ENCODE measurements around the gene SLC7A8. TPM values are rescaled to one million over a fixed set of nuclear protein-coding genes. Genes with fewer than 3 reads are reported as not detected.

The SLC7A8 gene
- total RNA-seq, 1 experiment from 2014 or later, result 77.9 TPM

- no peaks in the 10 kb centered on the region for H3K79me2 ChIP-seq (ENCODE audit: insufficient read depth, low read length)
- no peak overlapping the region for H3K14ac ChIP-seq (ENCODE audit: insufficient read depth, low read length)
- no peak overlapping the region for H4K8ac ChIP-seq (replicated peaks; ENCODE audit: insufficient read length, low read depth, low read length)
- Mint-ChIP-seq H3K4me3 (no peak overlapping the region), H3K36me3 (ENCODE audit: insufficient read depth in 1 of 3, low read depth in 3 of 3) (peaks cover 40 to 53% (median 53%) of the 10 kb centered on the region in 3 experiments; a peak in 6 of 7 replicates), H3K9me3 (no peaks in the 10 kb centered on the region), H3K27me3 (ENCODE audit: low read depth) (no peaks in the 10 kb centered on the region), H3K27ac (peak overlapping the region in 1 of 3 experiments; percentile 26; a peak in 1 of 7 replicates), H3K4me1 (no peaks in the 10 kb centered on the region)
- no peak overlapping the region for H2BK120ac ChIP-seq (ENCODE audit: low read depth, low read length, poor library complexity, severe bottlenecking)
- no peak overlapping the region for H2BK5ac ChIP-seq (ENCODE audit: insufficient read length, low read length)
- H2BK20ac ChIP-seq (ENCODE audit: low read depth, low read length, poor library complexity, severe bottlenecking), result no peak overlapping the region
- H3K79me1 ChIP-seq (ENCODE audit: insufficient read depth, low read depth, low read length, poor library complexity, severe bottlenecking), result no peaks in the 10 kb centered on the region
- H2BK15ac ChIP-seq (ENCODE audit: low read depth, low read length), result no peak overlapping the region
- H3K27ac ChIP-seq (ENCODE audit: insufficient read length, low read depth, low read length), result no peak overlapping the region
- H3K4me2 ChIP-seq (ENCODE audit: insufficient read depth, insufficient read length, low read length), result no peak overlapping the region
- H3K9me3 ChIP-seq (ENCODE audit: control insufficient read depth, low read depth, low read length), result no peaks in the 10 kb centered on the region
- no CpG with 5 or more reads among the region's 6 CpGs for WGBS (ENCODE audit: extremely low coverage, insufficient read length, low lambda C conversion rate)
- no peaks in the 10 kb centered on the region for H3K23me2 ChIP-seq (ENCODE audit: insufficient read length, low read depth, low read length, poor library complexity, severe bottlenecking)
- no peak overlapping the region for H4K5ac ChIP-seq (ENCODE audit: insufficient read length, low read depth, low read length)
- no peak for DNase-seq
- no peaks in the 10 kb centered on the region for H4K20me1 ChIP-seq (ENCODE audit: control insufficient read depth, insufficient read depth, insufficient read length)
- no peak overlapping the region for H3T11ph ChIP-seq (ENCODE audit: low read length)
- no peaks in the 10 kb centered on the region for H3K27me3 ChIP-seq (ENCODE audit: insufficient read depth, low read length)
- H3K4me1 ChIP-seq (ENCODE audit: insufficient read depth, low read length), result no peaks in the 10 kb centered on the region
- no peak overlapping the region for H3K4ac ChIP-seq (ENCODE audit: low read depth, low read length)
- no peak for TF ChIP-seq CTCF (conservative IDR thresholded peaks at IDR 0.05)
- H2AK5ac ChIP-seq (ENCODE audit: insufficient read length, low read length), result no peak overlapping the region
- H3K9ac ChIP-seq (ENCODE audit: extremely low read depth, insufficient read length, low read length), result no peak overlapping the region
- H3K23ac ChIP-seq (ENCODE audit: insufficient read length, low read depth, low read length), result no peak overlapping the region
- no peak overlapping the region for H2AFZ ChIP-seq (ENCODE audit: low read length)
- H3K56ac ChIP-seq (ENCODE audit: insufficient read length, low read depth, low read length), result no peak overlapping the region
- no peak overlapping the region for H4K91ac ChIP-seq (ENCODE audit: insufficient read length, low read depth, low read length)
- no peak overlapping the region for H2BK12ac ChIP-seq (ENCODE audit: insufficient read length, low read depth, low read length)
- H3K18ac ChIP-seq (ENCODE audit: insufficient read length, low read depth, low read length), result no peak overlapping the region
Measured at GRCh38 chr14:23140371-23140770, 43.1 kb downstream of the SLC7A8 start.

Measured in H9 (cell line).